ENCODE data around the gene NAV2.
A peak's percentile ranks its signal among the peaks of the same experiment; 100 is the strongest.

The NAV2 gene

GRCh38 chr11:20033806-20034205, 321.2 kb downstream of the NAV2 start:
- no peaks in the 10 kb centered on the region for H3K9me3 ChIP-seq
- H3K36me3 ChIP-seq, result peaks cover 16 to 31% (median 27%) of the 10 kb centered on the region in 3 donors
- no peak overlapping the region for H3K4me3 ChIP-seq
- peaks cover 0 to 51% (median 30%) of the 10 kb centered on the region in 4 donors for H3K4me1 ChIP-seq
- TF ChIP-seq CTCF (IDR thresholded peaks at IDR 0.05), result no peak
- H3K27ac ChIP-seq, result no peak overlapping the region
- DNase-seq, result no peak
- intact Hi-C loops (cut with DNase I; ENCODE audit: low total_unique reads), result no loop called here
- H3K27me3 ChIP-seq, result no peaks in the 10 kb centered on the region

GRCh38 chr11:20034941-20035340, 322.3 kb downstream of the NAV2 start:
- intact Hi-C loops (cut with DNase I; ENCODE audit: low total_unique reads), result no loop called here
- no peaks in the 10 kb centered on the region for H3K27me3 ChIP-seq
- peaks cover 0 to 51% (median 27%) of the 10 kb centered on the region in 4 donors for H3K4me1 ChIP-seq
- H3K36me3 ChIP-seq, result peaks cover 19 to 40% (median 38%) of the 10 kb centered on the region in 3 donors
- peak overlapping the region; percentile 22 to 59 for H3K27ac ChIP-seq
- no peaks in the 10 kb centered on the region for H3K9me3 ChIP-seq
- DNase-seq, result no peak
- TF ChIP-seq CTCF (IDR thresholded peaks at IDR 0.05), result no peak
- H3K4me3 ChIP-seq, result no peak overlapping the region

GRCh38 chr11:20035375-20035700, 322.7 kb downstream of the NAV2 start:
- Histone ChIP-seq H3K4me3 (no peak overlapping the region), H3K4me1 (peaks cover 0 to 51% (median 27%) of the 10 kb centered on the region in 4 donors), H3K9me3 (no peaks in the 10 kb centered on the region), H3K36me3 (peaks cover 19 to 44% (median 41%) of the 10 kb centered on the region in 3 donors), H3K27me3 (no peaks in the 10 kb centered on the region), H3K27ac (peak overlapping the region; percentile 22 to 59)
- DNase-seq, result no peak
- intact Hi-C loops (cut with DNase I; ENCODE audit: low total_unique reads), result no loop called here
- TF ChIP-seq CTCF (IDR thresholded peaks at IDR 0.05), result no peak

GRCh38 chr11:20035701-20036601, 323.3 kb downstream of the NAV2 start:
- TF ChIP-seq CTCF (IDR thresholded peaks at IDR 0.05), result no peak
- peaks cover 19 to 50% (median 45%) of the 10 kb centered on the region in 3 donors for H3K36me3 ChIP-seq
- DNase-seq, result peak in 1 of 2 donors; percentile 43
- H3K27me3 ChIP-seq, result no peaks in the 10 kb centered on the region
- intact Hi-C loops (cut with DNase I; ENCODE audit: low total_unique reads), result no loop called here
- H3K9me3 ChIP-seq, result no peaks in the 10 kb centered on the region
- H3K4me3 ChIP-seq, result no peak overlapping the region
- H3K4me1 ChIP-seq, result peaks cover 0 to 45% (median 26%) of the 10 kb centered on the region in 4 donors
- peak overlapping the region; percentile 59 to 63 for H3K27ac ChIP-seq

DNA sequence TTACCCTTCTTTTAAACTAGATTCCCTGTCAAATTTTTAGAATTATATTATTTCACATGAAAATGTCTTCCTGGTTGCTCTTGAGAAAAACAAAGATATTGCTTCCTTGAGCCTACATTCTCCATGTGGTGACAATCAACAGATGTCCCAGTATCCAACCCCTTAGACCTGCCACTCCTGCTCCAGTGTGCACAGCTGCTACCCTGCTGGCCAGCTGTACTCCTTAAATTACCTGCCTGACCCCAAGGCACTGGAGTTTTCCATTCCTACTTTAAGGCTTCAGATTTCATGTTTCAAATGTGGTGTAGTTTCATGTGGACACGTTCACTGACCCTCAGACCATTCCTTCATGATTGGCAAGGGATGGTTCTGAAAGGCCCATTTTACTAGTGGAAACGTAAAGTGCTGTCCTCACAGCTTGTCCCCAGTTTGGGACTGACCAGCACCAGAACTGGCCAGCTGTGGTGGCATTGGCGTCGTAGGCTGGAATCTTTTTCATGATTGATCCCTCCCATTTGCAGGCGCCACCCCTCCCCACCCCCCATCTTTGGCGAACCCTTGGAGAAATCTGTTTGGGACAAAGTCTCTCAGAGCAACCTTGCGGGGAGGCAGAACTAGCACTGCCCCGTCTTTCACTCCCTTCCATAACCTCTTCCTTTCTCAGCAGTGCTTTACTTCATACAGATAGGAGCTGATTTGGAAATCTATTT, 324.1 kb downstream of the NAV2 start:
- no peak for DNase-seq
- Histone ChIP-seq H3K4me1 (peaks cover 0 to 40% (median 20%) of the 10 kb centered on the region in 4 donors), H3K4me3 (no peak overlapping the region), H3K36me3 (peaks cover 19 to 50% (median 48%) of the 10 kb centered on the region in 3 donors), H3K9me3 (no peaks in the 10 kb centered on the region), H3K27ac (peak overlapping the region in 1 of 2 donors; percentile 59), H3K27me3 (no peaks in the 10 kb centered on the region)
- TF ChIP-seq CTCF (IDR thresholded peaks at IDR 0.05), result no peak
- intact Hi-C loops (cut with DNase I; ENCODE audit: low total_unique reads), result no loop called here
